ENCODE results near the gene CKAP2.

DNA sequence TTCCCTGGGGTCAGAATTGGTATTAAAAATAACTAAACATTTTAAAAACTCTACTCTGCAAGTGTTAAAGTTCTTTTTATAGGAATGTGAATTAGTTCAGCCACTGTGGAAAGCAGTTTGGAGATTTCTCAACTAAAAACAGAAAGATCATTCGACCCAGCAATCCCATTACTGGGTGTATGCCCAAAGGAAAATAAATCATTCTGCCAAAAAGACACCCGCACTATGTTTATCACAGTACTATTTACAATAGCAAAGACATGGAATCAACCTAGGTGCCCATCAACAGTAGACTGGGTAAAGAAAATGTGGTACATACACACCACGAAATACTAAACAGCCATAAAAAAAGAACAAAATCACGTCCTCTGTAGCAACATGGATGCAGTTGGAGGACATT lies 48.6 kb upstream of the CKAP2 start:
- TF ChIP-seq POLR2A (IDR thresholded peaks at IDR 0.05) (no peak), POLR2AphosphoS5 (IDR thresholded peaks at IDR 0.05) (no peak)
- TF ChIP-seq, protein P1, sequence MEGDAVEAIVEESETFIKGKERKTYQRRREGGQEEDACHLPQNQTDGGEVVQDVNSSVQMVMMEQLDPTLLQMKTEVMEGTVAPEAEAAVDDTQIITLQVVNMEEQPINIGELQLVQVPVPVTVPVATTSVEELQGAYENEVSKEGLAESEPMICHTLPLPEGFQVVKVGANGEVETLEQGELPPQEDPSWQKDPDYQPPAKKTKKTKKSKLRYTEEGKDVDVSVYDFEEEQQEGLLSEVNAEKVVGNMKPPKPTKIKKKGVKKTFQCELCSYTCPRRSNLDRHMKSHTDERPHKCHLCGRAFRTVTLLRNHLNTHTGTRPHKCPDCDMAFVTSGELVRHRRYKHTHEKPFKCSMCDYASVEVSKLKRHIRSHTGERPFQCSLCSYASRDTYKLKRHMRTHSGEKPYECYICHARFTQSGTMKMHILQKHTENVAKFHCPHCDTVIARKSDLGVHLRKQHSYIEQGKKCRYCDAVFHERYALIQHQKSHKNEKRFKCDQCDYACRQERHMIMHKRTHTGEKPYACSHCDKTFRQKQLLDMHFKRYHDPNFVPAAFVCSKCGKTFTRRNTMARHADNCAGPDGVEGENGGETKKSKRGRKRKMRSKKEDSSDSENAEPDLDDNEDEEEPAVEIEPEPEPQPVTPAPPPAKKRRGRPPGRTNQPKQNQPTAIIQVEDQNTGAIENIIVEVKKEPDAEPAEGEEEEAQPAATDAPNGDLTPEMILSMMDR (IDR thresholded peaks at IDR 0.05 in 8 of 11, conservative IDR thresholded peaks at IDR 0.05 in 3 of 11): no peak
